Inflammatory macrophage (primary cell): ENCODE data around the gene LRCOL1.

Experiments
- DNase-seq, 2 donors: peaks; one replicate each; pipeline ENCODE4 v3.0.0-alpha.2; 2020 to 2022

The LRCOL1 gene

GRCh38 chr12:132619071-132619385 is 8.6 kb upstream of the LRCOL1 start:
- DNase-seq, result no peak

- DNase-seq, result no peak
Measured at GRCh38 chr12:132618683-132619043, 8.3 kb upstream of the LRCOL1 start, which contains the start of gene P2RX2. TSS of gene P2RX2 (plus strand) at chr12:132618776. CDS start at chr12:132618817, 41 bp downstream.

- DNase-seq, result no peak
Measured at GRCh38 chr12:132617822-132618682, 7.7 kb upstream of the LRCOL1 start.

DNA sequence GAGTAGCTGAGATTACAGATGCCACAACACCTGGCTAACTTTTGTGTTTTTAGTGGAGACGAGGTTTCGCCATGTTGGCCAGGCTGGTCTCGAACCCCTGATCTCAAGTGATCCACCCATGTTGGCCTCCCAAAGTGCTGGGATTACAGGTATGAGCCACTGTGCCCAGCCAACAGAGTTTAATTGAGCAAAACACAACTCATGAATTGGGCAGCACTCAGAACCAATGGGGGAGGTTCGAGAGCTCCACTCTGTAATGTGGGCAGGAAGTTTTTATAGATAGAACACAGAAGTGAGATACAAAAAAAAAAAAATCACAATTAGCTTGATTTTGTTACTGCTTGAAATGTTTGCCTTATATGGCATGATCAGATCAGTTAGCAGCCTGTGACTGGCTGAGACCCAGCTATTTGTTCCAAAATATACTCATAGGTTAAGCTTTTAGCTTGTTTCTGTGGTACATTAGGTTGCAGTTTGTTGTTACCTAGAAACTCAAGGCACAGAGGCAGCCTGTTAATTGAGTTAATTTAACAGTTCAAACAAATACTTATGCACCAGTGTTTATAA is 6.8 kb upstream of the LRCOL1 start:
- DNase-seq, result no peak

GRCh38 chr12:132615579-132616038 is 5.2 kb upstream of the LRCOL1 start:
- no peak for DNase-seq

DNA sequence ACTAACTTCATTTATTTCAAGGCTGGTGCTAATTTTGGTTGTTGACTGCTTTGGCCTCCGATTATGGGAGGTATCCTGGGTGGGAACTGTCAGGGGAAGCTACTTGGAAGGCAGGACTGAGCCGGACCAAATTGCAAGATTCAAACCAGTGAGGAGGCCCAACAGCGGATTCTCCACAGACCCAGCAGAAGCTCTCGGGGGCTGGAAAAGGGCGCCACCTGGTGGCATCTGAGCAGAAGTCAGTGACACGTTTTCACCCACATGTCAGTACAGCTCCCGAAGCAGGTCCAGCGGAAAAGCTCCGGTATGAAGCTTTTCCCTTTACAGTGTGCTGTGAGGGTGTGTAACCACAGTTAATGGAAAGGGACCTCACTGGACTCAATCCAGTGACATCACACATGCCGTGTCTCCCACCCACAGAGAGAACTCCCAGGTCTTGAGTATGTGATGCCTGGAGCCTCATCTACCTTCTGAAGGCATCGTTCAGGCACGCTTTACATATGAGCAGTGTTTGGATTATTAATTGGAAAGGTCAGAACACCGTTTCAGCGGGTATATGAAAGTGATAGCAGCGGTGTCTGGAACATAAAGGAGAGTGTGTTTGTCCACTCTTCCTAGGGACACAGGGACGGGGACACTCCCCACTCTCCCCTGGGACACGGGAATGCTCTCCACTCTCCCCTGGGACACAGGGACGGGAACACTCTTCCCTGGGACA is 4.6 kb upstream of the LRCOL1 start:
- DNase-seq, result peak; percentile 78 to 82

DNA sequence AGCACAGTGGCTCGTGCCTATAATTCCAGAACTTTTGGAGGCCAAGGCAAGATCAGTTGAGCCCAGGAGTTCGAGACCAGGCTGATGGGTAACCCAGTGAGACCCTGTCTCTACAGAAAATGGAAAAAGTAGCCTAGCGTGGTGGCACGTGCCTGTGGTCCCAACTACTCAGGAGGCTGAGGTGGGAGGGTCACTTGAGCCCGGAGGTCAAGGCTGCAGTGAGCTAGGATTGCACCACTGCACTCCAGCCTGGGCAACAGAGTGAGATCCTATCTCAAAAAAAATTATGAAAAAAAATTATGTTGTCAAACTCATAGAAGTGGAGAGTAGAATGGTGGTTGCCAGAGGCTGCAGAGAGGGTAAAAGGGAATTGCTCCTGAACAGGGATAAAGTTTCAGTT is 3.6 kb upstream of the LRCOL1 start:
- DNase-seq, result no peak

GRCh38 chr12:132611620-132612019 is 1.2 kb upstream of the LRCOL1 start:
- DNase-seq, result no peak

DNA sequence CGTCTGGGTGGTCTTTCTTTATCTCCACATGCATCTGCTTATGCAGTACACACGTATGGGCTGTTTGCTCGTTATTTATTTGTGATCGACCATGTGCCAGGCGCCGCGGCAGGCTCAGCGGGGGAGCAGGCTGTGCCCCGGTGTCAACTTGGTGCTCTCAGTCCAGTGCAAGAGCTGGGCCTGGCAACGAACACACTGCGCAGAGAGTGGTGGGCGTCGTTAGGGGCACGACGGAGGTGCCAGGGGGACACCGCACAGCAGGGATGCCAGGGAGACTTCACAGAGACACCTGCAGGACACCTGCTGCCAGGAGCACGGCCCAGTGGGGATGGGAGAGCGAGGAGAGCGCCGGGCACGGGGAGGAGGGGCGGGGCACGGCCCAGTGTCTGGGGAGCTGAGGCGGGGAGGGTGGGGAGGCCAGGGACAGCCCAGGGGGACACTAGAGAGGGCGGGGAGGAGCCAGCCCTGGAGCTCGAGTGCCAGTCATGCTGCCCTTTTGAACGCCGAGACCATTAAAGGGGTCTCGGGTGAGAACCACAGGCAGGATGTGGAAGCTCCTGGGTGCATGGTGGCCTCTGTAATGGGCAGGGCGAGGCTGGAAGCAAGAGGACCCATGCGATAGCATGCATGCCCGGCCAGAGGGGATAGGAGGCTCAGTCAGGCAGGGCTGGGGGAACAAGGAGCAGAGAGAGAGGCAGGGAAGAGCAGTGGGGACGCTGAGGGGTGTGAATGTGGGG is 652 bp upstream of the LRCOL1 start:
- no peak for DNase-seq

DNA sequence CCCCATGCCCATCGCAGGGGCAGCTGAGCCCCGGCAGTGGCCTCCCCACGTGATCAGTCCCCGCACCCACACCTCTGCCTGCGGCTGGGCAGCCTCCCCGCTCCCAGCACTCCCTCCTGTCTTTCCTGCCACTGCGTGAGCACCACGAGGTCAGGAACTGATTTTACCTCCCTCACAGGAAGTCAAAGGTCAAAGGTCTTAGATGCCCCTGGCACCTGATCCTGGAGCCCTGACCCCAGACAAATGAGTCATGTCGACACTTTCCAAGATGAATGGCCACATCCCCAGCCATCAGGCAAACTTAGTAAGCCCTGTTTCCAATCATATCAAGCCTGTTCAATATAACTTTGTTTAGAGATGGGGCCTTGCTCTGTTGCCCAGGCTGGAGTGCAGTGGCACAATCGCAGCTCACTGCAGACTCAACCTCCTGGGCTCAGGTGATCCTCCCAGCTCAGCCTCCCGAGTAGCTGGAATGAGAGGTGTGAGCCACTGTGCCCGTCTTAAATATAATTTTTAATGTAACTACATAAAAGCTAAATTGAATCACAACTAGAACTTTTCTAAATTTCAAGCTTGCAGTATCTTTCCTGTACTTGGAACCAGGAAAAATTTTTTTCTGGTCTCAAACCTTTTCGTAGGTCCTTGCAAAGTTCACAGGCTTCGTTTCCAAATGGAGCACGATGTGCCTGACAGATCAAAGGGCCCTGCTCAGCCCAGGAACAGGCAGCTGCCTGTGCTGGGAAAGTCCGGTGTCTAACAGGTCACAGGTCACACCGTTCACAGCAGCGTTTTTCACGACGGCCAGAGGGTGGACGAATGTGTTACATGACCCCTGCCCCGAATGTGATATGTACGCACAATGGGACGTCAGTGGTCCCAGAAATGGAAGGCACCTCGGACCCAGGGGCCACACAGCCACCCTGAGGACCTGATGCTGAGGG is 1.9 kb downstream of the LRCOL1 start:
- DNase-seq, result no peak

- DNase-seq, result no peak
Measured at GRCh38 chr12:132606927-132607326, 3.5 kb downstream of the LRCOL1 start.

- DNase-seq, result no peak
Measured at GRCh38 chr12:132606466-132606865, 3.9 kb downstream of the LRCOL1 start.

GRCh38 chr12:132605892-132606291 is 4.5 kb downstream of the LRCOL1 start:
- no peak for DNase-seq

DNA sequence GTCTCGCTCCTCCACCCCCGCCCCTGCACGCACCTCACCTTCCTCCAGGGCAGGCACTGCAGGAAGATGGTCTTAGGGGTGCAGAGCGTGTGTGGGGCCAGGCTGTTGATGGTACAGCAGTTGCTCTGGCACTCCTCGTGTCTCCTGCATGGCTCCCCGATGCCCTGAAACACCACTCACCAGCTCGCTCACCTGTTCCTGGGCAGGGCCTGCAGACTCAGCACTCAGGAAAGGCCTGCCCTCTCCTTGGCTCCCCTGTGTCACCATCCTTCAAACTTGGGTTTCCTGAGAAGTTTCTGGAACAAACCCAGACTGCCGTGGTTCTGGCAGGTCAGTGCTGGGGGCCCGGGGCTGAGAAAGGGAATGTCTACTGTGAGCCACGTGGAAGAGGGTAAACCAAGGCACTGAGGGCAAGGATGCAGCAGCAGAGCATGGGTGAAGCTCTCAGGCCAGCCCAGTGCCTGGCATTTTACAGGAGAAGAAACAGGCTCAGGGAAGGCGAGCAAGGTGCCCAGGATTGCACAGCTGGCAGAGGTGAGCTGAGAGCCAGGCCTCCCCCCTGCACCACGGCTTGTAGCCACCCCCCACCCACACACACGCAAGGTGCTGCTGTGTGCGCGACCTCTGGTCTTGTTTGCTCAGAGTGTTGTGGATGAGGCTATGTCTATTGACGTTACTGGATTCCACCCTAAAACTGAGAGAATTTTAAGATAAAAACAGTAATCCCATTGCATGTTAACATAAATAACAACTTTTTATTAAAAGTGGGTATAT is 5.5 kb downstream of the LRCOL1 start:
- no peak for DNase-seq

DNA sequence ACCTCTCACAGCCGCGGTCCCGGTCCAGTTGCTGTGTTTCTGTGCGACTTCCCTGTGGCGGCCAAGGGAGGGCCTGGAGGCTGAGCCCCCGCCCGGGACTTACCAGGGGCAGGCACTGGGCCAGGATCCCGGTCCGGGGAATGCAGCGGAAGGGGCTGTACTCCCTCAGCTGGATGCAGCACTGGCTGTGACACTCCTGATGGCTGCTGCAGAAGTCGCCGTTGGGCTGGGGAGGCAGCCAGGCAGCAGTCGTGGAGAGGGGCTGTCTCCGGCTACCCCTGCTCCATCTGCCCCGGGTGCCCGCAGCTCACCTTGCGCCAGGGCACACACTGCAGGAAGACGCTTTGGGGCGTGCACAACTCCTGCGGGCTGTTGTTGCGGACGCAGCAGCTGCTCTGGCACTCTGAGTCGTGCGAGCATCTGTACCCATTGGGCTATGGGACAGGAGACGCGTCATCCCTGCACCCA is 6.2 kb downstream of the LRCOL1 start:
- no peak for DNase-seq

- no peak for DNase-seq
Measured at GRCh38 chr12:132603240-132604150, 6.9 kb downstream of the LRCOL1 start.

- no peak for DNase-seq
Measured at GRCh38 chr12:132602572-132603239, 7.7 kb downstream of the LRCOL1 start.

GRCh38 chr12:132601171-132601883 is 9.1 kb downstream of the LRCOL1 start:
- no peak for DNase-seq
